Mammary epithelial cell (primary cell): ENCODE results near the gene HEXD.

Experiments
- EZH2 ChIP-seq: IDR thresholded peaks from 2 replicates; pipeline ENCODE4 v1.6.1; 2012; ENCODE audit warnings: low read length, inconsistent platforms, borderline replicate concordance
- TF ChIP-seq, protein P1 (sequence below), 2 donors: IDR thresholded peaks in 1 of 2; conservative IDR thresholded peaks in 1 of 2; 2 replicates each; pipeline ENCODE4 v1.5.1; 2011 to 2012; ENCODE audit warnings: inconsistent platforms in 2 of 2, low read length in 2 of 2, mild to moderate bottlenecking in 2 of 2, control low read depth in 1 of 2, low read depth in 1 of 2; ENCODE audit not compliant: insufficient read depth in 1 of 2; ENCODE audit errors: extremely low read depth in 1 of 2

DNA sequence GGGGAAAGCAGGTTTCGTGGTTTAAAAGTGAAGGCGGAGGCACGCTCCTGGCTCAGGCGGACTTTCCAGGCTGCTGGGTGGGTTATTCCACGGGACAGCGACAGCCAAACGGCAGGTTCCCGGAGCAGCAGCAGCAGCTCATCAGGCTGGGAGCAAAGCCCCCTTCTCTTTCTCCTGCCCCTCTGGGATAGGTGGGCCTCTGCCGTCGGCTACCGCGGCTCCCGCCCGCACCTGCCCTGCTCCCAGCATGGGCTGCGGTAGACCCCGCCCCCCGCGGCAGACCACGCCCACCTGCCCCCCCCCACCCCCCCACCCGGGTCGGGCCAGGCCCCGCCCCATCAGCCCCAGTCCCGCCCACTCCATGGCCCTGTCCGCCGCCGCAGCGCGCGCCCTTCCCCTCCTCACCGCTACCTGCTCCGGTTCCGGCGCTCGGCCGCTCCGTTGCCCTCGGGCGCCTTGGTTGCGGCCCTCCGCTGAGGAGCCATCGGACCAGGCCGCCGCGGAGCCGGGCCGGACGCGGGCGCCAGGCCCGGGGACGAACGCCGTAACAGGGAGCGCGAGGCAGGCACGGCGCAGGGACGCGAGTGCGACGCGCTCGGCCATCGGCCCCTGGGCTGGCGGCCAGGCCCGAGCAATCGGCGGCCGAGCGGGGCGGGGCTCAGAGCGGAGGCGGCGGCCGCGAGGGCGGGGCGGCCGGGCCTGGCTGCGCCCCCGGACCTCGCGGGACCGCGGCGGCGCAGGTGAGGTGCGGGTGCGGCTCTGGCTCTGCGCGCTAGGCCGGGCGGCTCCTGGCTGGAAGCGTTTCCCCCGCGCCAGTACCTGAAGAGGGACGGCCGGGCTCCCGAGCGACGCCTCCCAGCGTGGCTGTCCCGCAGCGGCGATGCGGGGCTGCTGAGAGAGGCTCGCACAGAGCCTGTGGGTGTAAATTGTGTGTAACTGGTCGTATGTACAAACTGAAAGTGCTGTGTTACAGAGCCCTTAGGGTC is at the start of gene HEXD, which contains the start of gene OGFOD3:
- TF ChIP-seq, protein P1, sequence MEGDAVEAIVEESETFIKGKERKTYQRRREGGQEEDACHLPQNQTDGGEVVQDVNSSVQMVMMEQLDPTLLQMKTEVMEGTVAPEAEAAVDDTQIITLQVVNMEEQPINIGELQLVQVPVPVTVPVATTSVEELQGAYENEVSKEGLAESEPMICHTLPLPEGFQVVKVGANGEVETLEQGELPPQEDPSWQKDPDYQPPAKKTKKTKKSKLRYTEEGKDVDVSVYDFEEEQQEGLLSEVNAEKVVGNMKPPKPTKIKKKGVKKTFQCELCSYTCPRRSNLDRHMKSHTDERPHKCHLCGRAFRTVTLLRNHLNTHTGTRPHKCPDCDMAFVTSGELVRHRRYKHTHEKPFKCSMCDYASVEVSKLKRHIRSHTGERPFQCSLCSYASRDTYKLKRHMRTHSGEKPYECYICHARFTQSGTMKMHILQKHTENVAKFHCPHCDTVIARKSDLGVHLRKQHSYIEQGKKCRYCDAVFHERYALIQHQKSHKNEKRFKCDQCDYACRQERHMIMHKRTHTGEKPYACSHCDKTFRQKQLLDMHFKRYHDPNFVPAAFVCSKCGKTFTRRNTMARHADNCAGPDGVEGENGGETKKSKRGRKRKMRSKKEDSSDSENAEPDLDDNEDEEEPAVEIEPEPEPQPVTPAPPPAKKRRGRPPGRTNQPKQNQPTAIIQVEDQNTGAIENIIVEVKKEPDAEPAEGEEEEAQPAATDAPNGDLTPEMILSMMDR (conservative IDR thresholded peaks at IDR 0.05 in 1 of 2, IDR thresholded peaks at IDR 0.05 in 1 of 2; ENCODE audit: extremely low read depth in 1 of 2, insufficient read depth in 1 of 2, low read depth in 1 of 2, low read length in 2 of 2): no peak
- no peak for TF ChIP-seq EZH2
